K562 (cell line): ENCODE results near the gene UBE2O. TPM values are rescaled to one million over a fixed set of nuclear protein-coding genes. Genes with fewer than 3 reads are reported as not detected.
A peak's percentile ranks its signal among the peaks of the same experiment; 100 is the strongest.

Source experiments
- BCOR ChIP-seq: fragments of 450-650 bp; IDR thresholded peaks from 2 replicates; pipeline ENCODE4 v1.6.1; 2016
- CHD2 ChIP-seq: IDR thresholded peaks from 2 replicates; pipeline ENCODE4 v1.6.1; 2011; ENCODE audit warnings: low read depth, low read length
- FIP1L1 ChIP-seq: fragments of 200-400 bp; formaldehyde crosslinking; IDR thresholded peaks from 2 replicates; pipeline ENCODE4 v1.6.1; 2018; ENCODE audit warnings: mild to moderate bottlenecking, low read depth, low read length; ENCODE audit not compliant: poor library complexity, severe bottlenecking
- FUS ChIP-seq: fragments of 200-400 bp; formaldehyde crosslinking; optimal IDR thresholded peaks from 2 replicates; pipeline ENCODE3; 2017; ENCODE audit warnings: low read depth, low read length
- JUND ChIP-seq, 2 experiments: IDR thresholded peaks; 2 replicates in 1 of 2; 3 replicates in 1 of 2; pipeline ENCODE4 v1.6.1; 2011; ENCODE audit warnings: borderline replicate concordance in 2 of 2, low read depth in 2 of 2, low read length in 2 of 2, improper control_type of control experiment in 1 of 2, missing biosample characterization in 1 of 2, missing genetic modification characterization in 1 of 2, missing genetic modification reagents in 1 of 2
- NFATC3 ChIP-seq: fragments of 450-650 bp; IDR thresholded peaks from 2 replicates; pipeline ENCODE4 v1.6.1; 2017; ENCODE audit warnings: mild to moderate bottlenecking
- ZNF12 ChIP-seq: sonication (generic); formaldehyde crosslinking; IDR thresholded peaks from 2 replicates; pipeline ENCODE4 v1.4.0; 2020; ENCODE audit warnings: mild to moderate bottlenecking, missing genetic modification reagents
- ZNF280A ChIP-seq: fragments of 450-650 bp; IDR thresholded peaks from 2 replicates; pipeline ENCODE4 v1.6.1; 2018; ENCODE audit warnings: mild to moderate bottlenecking, low read depth; ENCODE audit not compliant: partially characterized antibody
- polyA plus RNA-seq, 8 experiments: library from polyadenylated mRNA; depleted of rRNA in 4 of 8; stranded (reverse) in 5 of 8; unstranded in 3 of 8; fragments of >200 nt; fragmentation: Nextera tagmentation in 2 of 8; fragmentation: Illumina TruSeq in 1 of 8; extraction: Ambion mirVana in 2 of 8; extraction: Trizol in 1 of 8; gene quantifications; 2 replicates each; pipeline versions ENCODE4 v1.2.1 to v1.2.3, GENCODE V29; 2011 to 2014; ENCODE audit warnings: inconsistent platforms in 1 of 8, missing spikeins in 1 of 8
- total RNA-seq, 7 experiments: library from RNA; depleted of rRNA in 6 of 7; stranded (reverse); fragments of >200 nt in 6 of 7; fragmentation: Illumina TruSeq in 2 of 7; extraction: Trizol in 2 of 7; gene quantifications; 2 replicates each; pipeline versions ENCODE4 v1.2.1 to v1.2.3, GENCODE V29; 2011 to 2021; ENCODE audit warnings: low replicate concordance in 1 of 7
- TF ChIP-seq, protein P1 (sequence below): fragments of 250-450 bp; sonication (Bioruptor Pico); IDR thresholded peaks from 2 replicates; pipeline ENCODE4 v1.4.0; 2020
- TF ChIP-seq, protein P2 (sequence below), 2 experiments: fragments of 450-650 bp; formaldehyde crosslinking in 1 of 2; IDR thresholded peaks; 2 replicates each; pipeline versions ENCODE4 v1.4.0 to v1.6.1; 2014 to 2020; ENCODE audit warnings: mild to moderate bottlenecking in 2 of 2, borderline replicate concordance in 1 of 2, low read depth in 1 of 2

Gene UBE2O
- total and polyA plus RNA-seq, 9 of the 15 experiments (the other 6 are each of a cell fraction or from before 2014, with no cell fraction given), result 1.6 to 39.7 (median 13.3) TPM

- TF ChIP-seq, protein P1, sequence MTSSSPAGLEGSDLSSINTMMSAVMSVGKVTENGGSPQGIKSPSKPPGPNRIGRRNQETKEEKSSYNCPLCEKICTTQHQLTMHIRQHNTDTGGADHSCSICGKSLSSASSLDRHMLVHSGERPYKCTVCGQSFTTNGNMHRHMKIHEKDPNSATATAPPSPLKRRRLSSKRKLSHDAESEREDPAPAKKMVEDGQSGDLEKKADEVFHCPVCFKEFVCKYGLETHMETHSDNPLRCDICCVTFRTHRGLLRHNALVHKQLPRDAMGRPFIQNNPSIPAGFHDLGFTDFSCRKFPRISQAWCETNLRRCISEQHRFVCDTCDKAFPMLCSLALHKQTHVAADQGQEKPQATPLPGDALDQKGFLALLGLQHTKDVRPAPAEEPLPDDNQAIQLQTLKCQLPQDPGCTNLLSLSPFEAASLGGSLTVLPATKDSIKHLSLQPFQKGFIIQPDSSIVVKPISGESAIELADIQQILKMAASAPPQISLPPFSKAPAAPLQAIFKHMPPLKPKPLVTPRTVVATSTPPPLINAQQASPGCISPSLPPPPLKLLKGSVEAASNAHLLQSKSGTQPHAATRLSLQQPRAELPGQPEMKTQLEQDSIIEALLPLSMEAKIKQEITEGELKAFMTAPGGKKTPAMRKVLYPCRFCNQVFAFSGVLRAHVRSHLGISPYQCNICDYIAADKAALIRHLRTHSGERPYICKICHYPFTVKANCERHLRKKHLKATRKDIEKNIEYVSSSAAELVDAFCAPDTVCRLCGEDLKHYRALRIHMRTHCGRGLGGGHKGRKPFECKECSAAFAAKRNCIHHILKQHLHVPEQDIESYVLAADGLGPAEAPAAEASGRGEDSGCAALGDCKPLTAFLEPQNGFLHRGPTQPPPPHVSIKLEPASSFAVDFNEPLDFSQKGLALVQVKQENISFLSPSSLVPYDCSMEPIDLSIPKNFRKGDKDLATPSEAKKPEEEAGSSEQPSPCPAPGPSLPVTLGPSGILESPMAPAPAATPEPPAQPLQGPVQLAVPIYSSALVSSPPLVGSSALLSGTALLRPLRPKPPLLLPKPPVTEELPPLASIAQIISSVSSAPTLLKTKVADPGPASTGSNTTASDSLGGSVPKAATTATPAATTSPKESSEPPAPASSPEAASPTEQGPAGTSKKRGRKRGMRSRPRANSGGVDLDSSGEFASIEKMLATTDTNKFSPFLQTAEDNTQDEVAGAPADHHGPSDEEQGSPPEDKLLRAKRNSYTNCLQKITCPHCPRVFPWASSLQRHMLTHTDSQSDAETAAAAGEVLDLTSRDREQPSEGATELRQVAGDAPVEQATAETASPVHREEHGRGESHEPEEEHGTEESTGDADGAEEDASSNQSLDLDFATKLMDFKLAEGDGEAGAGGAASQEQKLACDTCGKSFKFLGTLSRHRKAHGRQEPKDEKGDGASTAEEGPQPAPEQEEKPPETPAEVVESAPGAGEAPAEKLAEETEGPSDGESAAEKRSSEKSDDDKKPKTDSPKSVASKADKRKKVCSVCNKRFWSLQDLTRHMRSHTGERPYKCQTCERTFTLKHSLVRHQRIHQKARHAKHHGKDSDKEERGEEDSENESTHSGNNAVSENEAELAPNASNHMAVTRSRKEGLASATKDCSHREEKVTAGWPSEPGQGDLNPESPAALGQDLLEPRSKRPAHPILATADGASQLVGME (CRISPR knock-in tag), result peak; percentile 100
- TF ChIP-seq BCOR (no peak), ZNF280A (no peak), CHD2 (peak; percentile 38; the same call in 1 of the 2 replicates), NFATC3 (no peak), FIP1L1 (no peak), JUND (IDR thresholded peaks at IDR 0.05; ENCODE audit: borderline replicate concordance, low read depth, low read length) (peak; percentile 57), JUND (tag; IDR thresholded peaks at IDR 0.05; ENCODE audit: borderline replicate concordance, low read depth, low read length) (no peak; the same call in 2 of the 3 replicates), ZNF12 (0 out of 2 replicates have a peak, but pooled peaks have one; percentile 16), FUS (no peak)
- TF ChIP-seq, protein P2, sequence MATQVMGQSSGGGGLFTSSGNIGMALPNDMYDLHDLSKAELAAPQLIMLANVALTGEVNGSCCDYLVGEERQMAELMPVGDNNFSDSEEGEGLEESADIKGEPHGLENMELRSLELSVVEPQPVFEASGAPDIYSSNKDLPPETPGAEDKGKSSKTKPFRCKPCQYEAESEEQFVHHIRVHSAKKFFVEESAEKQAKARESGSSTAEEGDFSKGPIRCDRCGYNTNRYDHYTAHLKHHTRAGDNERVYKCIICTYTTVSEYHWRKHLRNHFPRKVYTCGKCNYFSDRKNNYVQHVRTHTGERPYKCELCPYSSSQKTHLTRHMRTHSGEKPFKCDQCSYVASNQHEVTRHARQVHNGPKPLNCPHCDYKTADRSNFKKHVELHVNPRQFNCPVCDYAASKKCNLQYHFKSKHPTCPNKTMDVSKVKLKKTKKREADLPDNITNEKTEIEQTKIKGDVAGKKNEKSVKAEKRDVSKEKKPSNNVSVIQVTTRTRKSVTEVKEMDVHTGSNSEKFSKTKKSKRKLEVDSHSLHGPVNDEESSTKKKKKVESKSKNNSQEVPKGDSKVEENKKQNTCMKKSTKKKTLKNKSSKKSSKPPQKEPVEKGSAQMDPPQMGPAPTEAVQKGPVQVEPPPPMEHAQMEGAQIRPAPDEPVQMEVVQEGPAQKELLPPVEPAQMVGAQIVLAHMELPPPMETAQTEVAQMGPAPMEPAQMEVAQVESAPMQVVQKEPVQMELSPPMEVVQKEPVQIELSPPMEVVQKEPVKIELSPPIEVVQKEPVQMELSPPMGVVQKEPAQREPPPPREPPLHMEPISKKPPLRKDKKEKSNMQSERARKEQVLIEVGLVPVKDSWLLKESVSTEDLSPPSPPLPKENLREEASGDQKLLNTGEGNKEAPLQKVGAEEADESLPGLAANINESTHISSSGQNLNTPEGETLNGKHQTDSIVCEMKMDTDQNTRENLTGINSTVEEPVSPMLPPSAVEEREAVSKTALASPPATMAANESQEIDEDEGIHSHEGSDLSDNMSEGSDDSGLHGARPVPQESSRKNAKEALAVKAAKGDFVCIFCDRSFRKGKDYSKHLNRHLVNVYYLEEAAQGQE (IDR thresholded peaks at IDR 0.05; ENCODE audit: borderline replicate concordance), result peak; percentile 57
- TF ChIP-seq, protein P2 (CRISPR knock-in tag; IDR thresholded peaks at IDR 0.05; ENCODE audit: low read depth), result 0 out of 2 replicates have a peak, but pooled peaks have one; percentile 62
- TF ChIP-seq, all 486 proteins: peak for 74
These were observed at the start of gene UBE2O (continued) for GRCh38 chr17:76452660-76453430.
